Loucy (cell line): ENCODE measurements around the gene CD53.

Experiments
- H2AFZ ChIP-seq: fragments of 200-600 bp; sonication (generic); 2 replicates; pipeline ENCODE4 v1.6.0; 2016; ENCODE audit warnings: antibody characterized with exemption, mild to moderate bottlenecking, low read length, moderate library complexity
- H3F3A ChIP-seq: fragments of 200-600 bp; 2 replicates; pipeline ENCODE4 v1.6.0; 2016; ENCODE audit warnings: antibody characterized with exemption, low read depth, mild to moderate bottlenecking
- H3K27me3 ChIP-seq: fragments of 200-600 bp; sonication (generic); 2 replicates; pipeline ENCODE4 v1.6.1; 2014; ENCODE audit warnings: low read length, mild to moderate bottlenecking; ENCODE audit not compliant: insufficient read depth, poor library complexity, severe bottlenecking
- H3K36me3 ChIP-seq: fragments of 200-600 bp; sonication (generic); 2 replicates; pipeline ENCODE4 v1.6.1; 2016; ENCODE audit warnings: low read length; ENCODE audit not compliant: insufficient read depth
- H3K4me1 ChIP-seq: fragments of 200-600 bp; sonication (generic); 2 replicates; pipeline ENCODE4 v1.5.1; 2014; ENCODE audit warnings: low read length, mild to moderate bottlenecking; ENCODE audit not compliant: insufficient read depth, poor library complexity, severe bottlenecking
- H3K4me2 ChIP-seq: fragments of 200-600 bp; sonication (generic); 2 replicates; pipeline ENCODE4 v1.6.0; 2014; ENCODE audit warnings: antibody characterized with exemption, low read length, low read depth, mild to moderate bottlenecking; ENCODE audit not compliant: poor library complexity, severe bottlenecking
- H3K4me3 ChIP-seq: fragments of 200-600 bp; sonication (generic); 2 replicates; pipeline ENCODE4 v1.5.1; 2014; ENCODE audit warnings: low read length, mild to moderate bottlenecking, mixed read lengths; ENCODE audit not compliant: poor library complexity, severe bottlenecking
- H3K79me2 ChIP-seq: fragments of 200-600 bp; sonication (generic); 2 replicates; pipeline ENCODE4 v1.6.1; 2014; ENCODE audit warnings: low read length; ENCODE audit not compliant: insufficient read depth
- H3K9ac ChIP-seq: fragments of 200-600 bp; sonication (generic); 2 replicates; pipeline ENCODE4 v1.6.0; 2014; ENCODE audit warnings: mild to moderate bottlenecking, low read depth, low read length, moderate library complexity; ENCODE audit not compliant: poor library complexity, severe bottlenecking
- H3K9me2 ChIP-seq: fragments of 200-600 bp; sonication (generic); replicated peaks from 2 replicates; pipeline ENCODE4 v1.6.1; 2016; ENCODE audit warnings: low read depth, low read length, mixed read lengths
- H3K9me3 ChIP-seq: fragments of 200-600 bp; sonication (generic); 2 replicates; pipeline ENCODE4 v1.6.1; 2014; ENCODE audit warnings: mild to moderate bottlenecking, antibody characterized with exemption, low read length, low read depth; ENCODE audit not compliant: insufficient read depth
- H4K20me1 ChIP-seq: fragments of 200-600 bp; sonication (generic); 2 replicates; pipeline ENCODE4 v1.6.0; 2014; ENCODE audit warnings: antibody characterized with exemption, low read length, mild to moderate bottlenecking; ENCODE audit not compliant: insufficient read depth, poor library complexity, severe bottlenecking
- CTCF ChIP-seq: fragments of 200-600 bp; sonication (generic); conservative IDR thresholded peaks from 2 replicates; pipeline ENCODE4 v1.5.1; 2014; ENCODE audit warnings: mild to moderate bottlenecking, antibody characterized with exemption, low read length
- EZH2phosphoT487 ChIP-seq: fragments of 200-600 bp; IDR thresholded peaks from 2 replicates; pipeline ENCODE4 v1.6.1; 2018; ENCODE audit warnings: antibody characterized with exemption, mild to moderate bottlenecking, moderate library complexity, borderline replicate concordance

The CD53 gene

GRCh38 chr1:110853135-110853534 lies 19.8 kb upstream of the CD53 start:
- H3K4me3 ChIP-seq, result no peak overlapping the region
- no peak for TF ChIP-seq CTCF
- no peak for TF ChIP-seq EZH2phosphoT487
- H3F3A ChIP-seq, result no peaks in the 10 kb centered on the region
- H3K36me3 ChIP-seq, result no peaks in the 10 kb centered on the region
- no peaks in the 10 kb centered on the region for H3K9me2 ChIP-seq
- H3K4me2 ChIP-seq, result no peak overlapping the region
- no peaks in the 10 kb centered on the region for H3K4me1 ChIP-seq
- H2AFZ ChIP-seq, result no peak overlapping the region
- H3K79me2 ChIP-seq, result no peaks in the 10 kb centered on the region
- no peaks in the 10 kb centered on the region for H3K27me3 ChIP-seq
- no peak overlapping the region for H3K9ac ChIP-seq
- H4K20me1 ChIP-seq, result no peaks in the 10 kb centered on the region
- no peaks in the 10 kb centered on the region for H3K9me3 ChIP-seq

- no peak overlapping the region for H2AFZ ChIP-seq
- H3K4me2 ChIP-seq, result no peak overlapping the region
- no peak overlapping the region for H3K9ac ChIP-seq
- H3K79me2 ChIP-seq, result no peaks in the 10 kb centered on the region
- no peaks in the 10 kb centered on the region for H3F3A ChIP-seq
- H4K20me1 ChIP-seq, result no peaks in the 10 kb centered on the region
- H3K36me3 ChIP-seq, result no peaks in the 10 kb centered on the region
- no peaks in the 10 kb centered on the region for H3K4me1 ChIP-seq
- no peaks in the 10 kb centered on the region for H3K9me2 ChIP-seq
- H3K27me3 ChIP-seq, result no peaks in the 10 kb centered on the region
- H3K9me3 ChIP-seq, result no peaks in the 10 kb centered on the region
- no peak overlapping the region for H3K4me3 ChIP-seq
- TF ChIP-seq EZH2phosphoT487, result no peak
- no peak for TF ChIP-seq CTCF
Measured at GRCh38 chr1:110856410-110856809, 16.5 kb upstream of the CD53 start.

- H3K9ac ChIP-seq, result no peak overlapping the region
- H3K4me1 ChIP-seq, result no peaks in the 10 kb centered on the region
- no peaks in the 10 kb centered on the region for H3K36me3 ChIP-seq
- no peaks in the 10 kb centered on the region for H3K9me3 ChIP-seq
- TF ChIP-seq CTCF (no peak), EZH2phosphoT487 (no peak)
- H3K79me2 ChIP-seq, result no peaks in the 10 kb centered on the region
- H3K4me2 ChIP-seq, result no peak overlapping the region
- no peaks in the 10 kb centered on the region for H3F3A ChIP-seq
- H2AFZ ChIP-seq, result no peak overlapping the region
- no peaks in the 10 kb centered on the region for H3K27me3 ChIP-seq
- no peaks in the 10 kb centered on the region for H3K9me2 ChIP-seq
- no peaks in the 10 kb centered on the region for H4K20me1 ChIP-seq
- H3K4me3 ChIP-seq, result no peak overlapping the region
Measured at GRCh38 chr1:110857964-110858948, 14.7 kb upstream of the CD53 start.
